ENCODE results near the gene ADCY1. TPM values are rescaled to one million over a fixed set of nuclear protein-coding genes. Genes with fewer than 3 reads are reported as not detected.
"Not testable (repeated sequence)": the region's sequence is repeated elsewhere in the genome, so short reads cannot be mapped to it uniquely, and the experiment has no call there.

The ADCY1 gene
- total RNA-seq: 1 to 10 TPM in 1 of 2 donors, not detected in 1; 1.9 TPM

GRCh38 chr7:45573661-45574415 is at the start of gene ADCY1:
Gene ADCY1 (plus strand): TSS chr7:45574368. CDS start chr7:45574544, 176 bp downstream.
- H3K36me3 Mint-ChIP-seq: no peaks in the 10 kb centered on the region
- DNase-seq (ENCODE audit: low spot score in 2 of 2) (peak in 1 of 2 donors; percentile 44), ATAC-seq (peak in 1 of 2 donors; percentile 65)
- no peak within 1 kb of the TSS for H3K27ac Mint-ChIP-seq
- H3K9me3 Mint-ChIP-seq: no peaks in the 10 kb centered on the region

- H3K36me3 Mint-ChIP-seq: no peaks in the 10 kb centered on the region
- no peaks in the 10 kb centered on the region for H3K9me3 Mint-ChIP-seq
- DNase-seq (ENCODE audit: low spot score in 2 of 2) (no peak), ATAC-seq (no peak)
- H3K27ac Mint-ChIP-seq: no peak overlapping the region
Observed at GRCh38 chr7:45524445-45524844, 49.7 kb upstream of the ADCY1 start.

GRCh38 chr7:45525057-45525456 is 49.1 kb upstream of the ADCY1 start:
- Mint-ChIP-seq H3K27ac (no peak overlapping the region), H3K36me3 (no peaks in the 10 kb centered on the region), H3K9me3 (no peaks in the 10 kb centered on the region)
- ATAC-seq: no peak
- no peak for DNase-seq (ENCODE audit: low spot score in 2 of 2)

- ATAC-seq (no peak), DNase-seq (ENCODE audit: low spot score in 2 of 2) (no peak)
- peaks cover 6 to 9% of the 10 kb centered on the region in 2 donors for H3K9me3 Mint-ChIP-seq
- H3K27ac Mint-ChIP-seq: no peak overlapping the region
- H3K36me3 Mint-ChIP-seq: peaks cover 7 to 12% of the 10 kb centered on the region in 2 donors
Observed at GRCh38 chr7:45543473-45543872, 30.7 kb upstream of the ADCY1 start.

- not testable (repeated sequence) for H3K9me3 Mint-ChIP-seq; H3K27ac Mint-ChIP-seq; DNase-seq (ENCODE audit: low spot score in 2 of 2)
- peak in 1 of 2 donors; percentile 61 for ATAC-seq
- H3K36me3 Mint-ChIP-seq: peaks cover 7 to 12% of the 10 kb centered on the region in 2 donors
Observed at GRCh38 chr7:45545105-45545710, 29.0 kb upstream of the ADCY1 start.

GRCh38 chr7:45548917-45549316 is 25.3 kb upstream of the ADCY1 start:
- not testable (repeated sequence) for H3K9me3 Mint-ChIP-seq; DNase-seq (ENCODE audit: low spot score in 2 of 2)
- ATAC-seq: peak in 1 of 2 donors; percentile 88
- Mint-ChIP-seq H3K27ac (peak overlapping the region in 1 of 2 donors; percentile 41), H3K36me3 (peaks cover 7 to 12% of the 10 kb centered on the region in 2 donors)

- Mint-ChIP-seq H3K9me3 (peaks cover 4 to 6% of the 10 kb centered on the region in 2 donors), H3K36me3 (no peaks in the 10 kb centered on the region), H3K27ac (no peak overlapping the region)
- DNase-seq (ENCODE audit: low spot score in 2 of 2) (no peak), ATAC-seq (no peak)
Observed at GRCh38 chr7:45563401-45563800, 10.8 kb upstream of the ADCY1 start.

GRCh38 chr7:45563941-45564461 is 10.2 kb upstream of the ADCY1 start:
- ATAC-seq (no peak), DNase-seq (ENCODE audit: low spot score in 2 of 2) (no peak)
- H3K36me3 Mint-ChIP-seq: no peaks in the 10 kb centered on the region
- H3K9me3 Mint-ChIP-seq: peaks cover 4 to 6% of the 10 kb centered on the region in 2 donors
- no peak overlapping the region for H3K27ac Mint-ChIP-seq

- peaks cover 4 to 6% of the 10 kb centered on the region in 2 donors for H3K9me3 Mint-ChIP-seq
Observed at GRCh38 chr7:45564485-45564884, 9.7 kb upstream of the ADCY1 start.

GRCh38 chr7:45564886-45565455 is 9.2 kb upstream of the ADCY1 start:
- no peak for DNase-seq (ENCODE audit: low spot score in 2 of 2)
- no peak for ATAC-seq
- Mint-ChIP-seq H3K27ac (no peak overlapping the region), H3K36me3 (no peaks in the 10 kb centered on the region), H3K9me3 (peaks cover 3% of the 10 kb centered on the region in 2 donors)

More at GRCh38 chr7:45564485-45564884, 9.7 kb upstream of the ADCY1 start:
- no peaks in the 10 kb centered on the region for H3K36me3 Mint-ChIP-seq
- no peak for ATAC-seq
- DNase-seq (ENCODE audit: low spot score in 2 of 2): no peak
- no peak overlapping the region for H3K27ac Mint-ChIP-seq

- DNase-seq (ENCODE audit: low spot score in 2 of 2): no peak
- Mint-ChIP-seq H3K9me3 (no peaks in the 10 kb centered on the region), H3K36me3 (no peaks in the 10 kb centered on the region), H3K27ac (no peak overlapping the region)
- ATAC-seq: no peak
Observed at GRCh38 chr7:45566386-45566785, 7.8 kb upstream of the ADCY1 start.

- ATAC-seq (no peak), DNase-seq (ENCODE audit: low spot score in 2 of 2) (no peak)
- Mint-ChIP-seq H3K36me3 (no peaks in the 10 kb centered on the region), H3K27ac (no peak overlapping the region), H3K9me3 (no peaks in the 10 kb centered on the region)
Observed at GRCh38 chr7:45566961-45567360, 7.2 kb upstream of the ADCY1 start.

- DNase-seq (ENCODE audit: low spot score in 2 of 2): no peak
- H3K9me3 Mint-ChIP-seq: no peaks in the 10 kb centered on the region
- H3K36me3 Mint-ChIP-seq: no peaks in the 10 kb centered on the region
- no peak overlapping the region for H3K27ac Mint-ChIP-seq
- no peak for ATAC-seq
Observed at GRCh38 chr7:45567713-45568112, 6.5 kb upstream of the ADCY1 start.

GRCh38 chr7:45568536-45569289 is 5.5 kb upstream of the ADCY1 start:
- DNase-seq (ENCODE audit: low spot score in 2 of 2) (no peak), ATAC-seq (no peak)
- H3K36me3 Mint-ChIP-seq: no peaks in the 10 kb centered on the region
- H3K27ac Mint-ChIP-seq: no peak overlapping the region
- H3K9me3 Mint-ChIP-seq: no peaks in the 10 kb centered on the region

- ATAC-seq (no peak), DNase-seq (ENCODE audit: low spot score in 2 of 2) (no peak)
- H3K27ac Mint-ChIP-seq: no peak overlapping the region
- H3K36me3 Mint-ChIP-seq: no peaks in the 10 kb centered on the region
- H3K9me3 Mint-ChIP-seq: no peaks in the 10 kb centered on the region
Observed at GRCh38 chr7:45569290-45569685, 4.9 kb upstream of the ADCY1 start.

- DNase-seq (ENCODE audit: low spot score in 2 of 2) (no peak), ATAC-seq (no peak)
- Mint-ChIP-seq H3K27ac (no peak overlapping the region), H3K36me3 (no peaks in the 10 kb centered on the region), H3K9me3 (no peaks in the 10 kb centered on the region)
Observed at GRCh38 chr7:45570797-45571196, 3.4 kb upstream of the ADCY1 start.

- DNase-seq (ENCODE audit: low spot score in 2 of 2) (no peak), ATAC-seq (no peak)
- no peak overlapping the region for H3K27ac Mint-ChIP-seq
- H3K36me3 Mint-ChIP-seq: no peaks in the 10 kb centered on the region
- no peaks in the 10 kb centered on the region for H3K9me3 Mint-ChIP-seq
Observed at GRCh38 chr7:45573204-45573603, 964 bp upstream of the ADCY1 start.
